NCI-H1436 treated with DMSO at 0.1 percent for 48 hours (cell line): ENCODE measurements around the gene SP110.
"Not testable (repeated sequence)": the region's sequence is repeated elsewhere in the genome, so short reads cannot be mapped to it uniquely, and the experiment has no call there.

Experiments
- DNase-seq: peaks from one replicate; lab custom pipeline; 2025; lab: John Stamatoyannopoulos, UW

SP110 gene

GRCh38 chr2:230224458-230224857, 4.7 kb upstream of the SP110 start:
- DNase-seq = no peak

GRCh38 chr2:230222829-230223228, 3.0 kb upstream of the SP110 start:
- not testable (repeated sequence) for DNase-seq

GRCh38 chr2:230221493-230221892, 1.7 kb upstream of the SP110 start:
- no peak for DNase-seq

- DNase-seq = no peak
Observed at GRCh38 chr2:230220347-230220969, 674 bp upstream of the SP110 start.

- DNase-seq = no peak
Observed at GRCh38 chr2:230218421-230218820, 1.4 kb downstream of the SP110 start.

- no peak for DNase-seq
Observed at GRCh38 chr2:230217424-230217823, 2.4 kb downstream of the SP110 start.

- DNase-seq = no peak
Observed at GRCh38 chr2:230216489-230216888, 3.3 kb downstream of the SP110 start.

- DNase-seq = no peak
Observed at GRCh38 chr2:230209422-230210051, 10.2 kb downstream of the SP110 start.

GRCh38 chr2:230208576-230208975, 11.2 kb downstream of the SP110 start:
- DNase-seq = no peak

- DNase-seq = no peak
Observed at GRCh38 chr2:230205721-230206120, 14.1 kb downstream of the SP110 start.

- no peak for DNase-seq
Observed at GRCh38 chr2:230205034-230205433, 14.8 kb downstream of the SP110 start.

- DNase-seq = no peak
Observed at GRCh38 chr2:230203110-230203676, 16.6 kb downstream of the SP110 start.

- DNase-seq = no peak
Observed at GRCh38 chr2:230202430-230203109, 17.2 kb downstream of the SP110 start.

- no peak for DNase-seq
Observed at GRCh38 chr2:230184727-230185578, 34.8 kb downstream of the SP110 start.

GRCh38 chr2:230181195-230181594, 38.6 kb downstream of the SP110 start:
- no peak for DNase-seq

GRCh38 chr2:230179907-230180306, 39.9 kb downstream of the SP110 start:
- DNase-seq = no peak

- DNase-seq = no peak
Observed at GRCh38 chr2:230178546-230179485, 41.0 kb downstream of the SP110 start.

- DNase-seq = no peak
Observed at GRCh38 chr2:230176996-230177395, 42.8 kb downstream of the SP110 start.

- DNase-seq = no peak
Observed at GRCh38 chr2:230174466-230174865, 45.3 kb downstream of the SP110 start.

GRCh38 chr2:230172852-230173251, 46.9 kb downstream of the SP110 start:
- no peak for DNase-seq

GRCh38 chr2:230172156-230172555, 47.6 kb downstream of the SP110 start:
- DNase-seq = no peak
